GM21576 (cell line): Measurements from ENCODE around the gene CALU.

Experiments
- ATAC-seq: cut with Tn5 transposase; IDR thresholded peaks from one replicate; pipeline ENCODE4 v1.9.1; 2021; ENCODE audit warnings: mild to moderate bottlenecking, moderate library complexity; ENCODE audit not compliant: unreplicated experiment

The CALU gene

GRCh38 chr7:128724743-128725142 lies 14.4 kb upstream of the CALU start:
- ATAC-seq: no peak

- no peak for ATAC-seq
These were observed 13.6 kb upstream of the CALU start for GRCh38 chr7:128725531-128725930.

- no peak for ATAC-seq
These were observed 13.0 kb upstream of the CALU start for GRCh38 chr7:128726059-128726736.

- ATAC-seq: no peak
These were observed 12.5 kb upstream of the CALU start for GRCh38 chr7:128726737-128727072.

GRCh38 chr7:128727239-128727638 lies 11.9 kb upstream of the CALU start:
- ATAC-seq: no peak

GRCh38 chr7:128728598-128728997 lies 10.6 kb upstream of the CALU start:
- ATAC-seq: no peak

GRCh38 chr7:128729494-128729893 lies 9.7 kb upstream of the CALU start:
- ATAC-seq: no peak

- ATAC-seq: no peak
These were observed 8.0 kb upstream of the CALU start for GRCh38 chr7:128731184-128731583.

GRCh38 chr7:128732521-128733277 lies 6.5 kb upstream of the CALU start:
- ATAC-seq: no peak

GRCh38 chr7:128733278-128733645 lies 5.9 kb upstream of the CALU start:
- ATAC-seq: no peak

GRCh38 chr7:128734890-128735289 lies 4.3 kb upstream of the CALU start:
- ATAC-seq: no peak

GRCh38 chr7:128735436-128735835 lies 3.7 kb upstream of the CALU start:
- ATAC-seq: no peak

GRCh38 chr7:128737441-128737840 lies 1.7 kb upstream of the CALU start:
- ATAC-seq: no peak

- no peak for ATAC-seq
These were observed 1.2 kb upstream of the CALU start for GRCh38 chr7:128737867-128738385.

GRCh38 chr7:128738570-128739047 lies 550 bp upstream of the CALU start:
- peak; percentile 3 for ATAC-seq

- no peak for ATAC-seq
These were observed 977 bp downstream of the CALU start for GRCh38 chr7:128739990-128740682.

GRCh38 chr7:128740996-128741395 lies 1.8 kb downstream of the CALU start:
- no peak for ATAC-seq

- no peak for ATAC-seq
These were observed 2.3 kb downstream of the CALU start for GRCh38 chr7:128741491-128741890.

- no peak for ATAC-seq
These were observed 3.0 kb downstream of the CALU start for GRCh38 chr7:128742206-128742605.

GRCh38 chr7:128743112-128743772 lies 4.1 kb downstream of the CALU start:
- ATAC-seq: no peak

- no peak for ATAC-seq
These were observed 5.3 kb downstream of the CALU start for GRCh38 chr7:128744366-128744905.
